Activated CD4-positive, alpha-beta T cell treated with anti-CD3 and anti-CD28 coated beads, Interleukin-2, amount 50 U/mL, for 48 hours (primary cell): ENCODE data around the gene TBC1D10A.

ENCODE experiments used
- DNase-seq, 2 experiments: peaks; one replicate each; pipeline ENCODE4 v3.0.0-alpha.2; 2020

TBC1D10A gene

DNA sequence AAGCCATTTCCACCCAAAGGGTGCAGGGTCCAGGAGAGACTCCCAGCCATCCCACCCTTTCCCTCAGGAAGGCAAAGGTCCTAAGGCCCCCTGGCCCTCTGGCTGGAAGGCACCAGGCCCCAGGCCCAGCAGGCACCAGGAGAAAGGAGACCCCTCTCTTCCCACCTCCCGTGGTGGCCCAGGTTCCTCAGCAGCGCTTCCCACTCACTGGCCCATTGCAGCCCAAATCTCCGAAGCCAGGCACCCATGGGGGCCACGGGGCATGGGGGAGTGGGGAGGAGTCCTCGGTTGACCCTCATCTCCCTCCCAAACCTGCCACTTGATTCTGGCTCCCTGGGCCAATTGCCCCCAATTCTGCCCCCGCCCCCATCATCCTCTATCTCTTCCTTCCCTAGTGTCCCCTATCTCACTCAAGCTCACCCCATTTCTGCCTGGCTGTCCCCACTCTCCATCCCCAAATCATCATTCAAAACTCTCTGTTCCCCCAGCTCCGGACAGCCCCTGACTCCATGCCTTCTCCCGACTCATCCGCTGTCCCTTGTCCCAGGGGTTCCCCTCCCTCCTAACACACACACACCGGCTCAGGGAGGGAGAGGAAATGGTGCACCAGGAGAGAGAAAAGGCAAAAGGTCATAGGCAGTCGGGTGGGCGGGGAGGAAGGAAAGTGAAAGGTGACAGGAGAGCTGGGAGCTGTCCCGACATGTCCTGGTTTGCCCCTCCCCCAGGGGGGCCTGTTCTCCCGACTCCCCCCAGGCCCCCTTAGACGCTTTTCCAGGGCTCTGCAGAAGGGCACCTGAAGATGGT is 81.4 kb downstream of the TBC1D10A start:
- peak; percentile 57 to 66 for DNase-seq

- DNase-seq = no peak
Observed at GRCh38 chr22:30244641-30245040, 82.1 kb downstream of the TBC1D10A start.

DNA sequence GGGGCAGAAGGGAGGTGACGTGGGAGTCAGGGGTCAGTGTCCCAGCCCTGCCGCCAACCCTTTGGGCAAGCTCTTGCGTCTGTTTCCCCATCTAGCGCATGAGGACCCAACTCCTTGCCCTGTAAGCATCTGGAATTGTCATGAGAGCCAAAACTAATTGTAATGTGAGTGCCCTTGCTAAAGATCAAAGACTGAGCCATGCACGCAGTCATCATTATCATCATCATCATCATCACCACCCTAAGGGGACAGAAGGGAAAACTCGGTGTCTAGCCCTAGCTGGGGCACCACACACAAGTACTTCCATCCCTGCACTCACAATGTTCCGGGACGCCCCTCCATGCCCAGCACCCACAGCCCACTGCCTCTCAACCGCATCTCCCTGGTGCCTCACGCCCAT is 82.7 kb downstream of the TBC1D10A start:
- peak in 1 of 2 experiments; percentile 44 for DNase-seq

GRCh38 chr22:30243661-30244060 is 83.1 kb downstream of the TBC1D10A start:
- peak in 1 of 2 experiments; percentile 59 for DNase-seq
